K562 (cell line): ENCODE results near the gene EOMES. TPM values are rescaled to one million over a fixed set of nuclear protein-coding genes. Genes with fewer than 3 reads are reported as not detected.

ENCODE experiments used
- ATAC-seq: fragments of 200-7000 bp; cut with Tn5 transposase; 3 replicates; pipeline ENCODE4 v1.9.1; 2020; ENCODE audit warnings: moderate library complexity
- BruUV-seq: library from RNA; stranded (reverse); fragments of 400-500 nt; replicated peaks from 2 replicates; lab custom pipeline; 2021; lab: Mats Ljungman, UMichigan
- CTCF ChIA-PET: fragments of 300-600 bp; formaldehyde crosslinking; extraction: SDS; loops from one replicate; lab custom pipeline; 2021; ENCODE audit warnings: low intra/inter-chr PET ratio; lab: Yijun Ruan, JAX
- POLR2A ChIA-PET: fragments of 300-600, 350-650 bp; sonication (Branson Sonifier 250); formaldehyde crosslinking; extraction: SDS; loops from one replicate; lab custom pipeline; 2021; ENCODE audit warnings: antibody characterized with exemption, inconsistent platforms; lab: Yijun Ruan, JAX
- DNase-seq, 4 experiments: peaks; one replicate each; pipeline versions ENCODE4 v3.0.0 to v3.0.0-alpha.2; 2011 to 2018; ENCODE audit warnings: low spot score in 3 of 4, mixed read lengths in 3 of 4; ENCODE audit errors: extremely low read depth in 1 of 4
- FAIRE-seq: peaks from 2 replicates; lab custom pipeline; 2011; peaks lifted over from hg19 to GRCh38; lab: Jason Lieb, UNC
- H2AFZ ChIP-seq: 2 replicates; pipeline ENCODE4 v1.6.0; 2011; ENCODE audit warnings: low read depth, low read length, control low read depth, inconsistent platforms
- H3K27ac ChIP-seq: fragments of 200-600 bp; 3 replicates; pipeline ENCODE4 v1.8.0; 2011; ENCODE audit warnings: low read depth, mild to moderate bottlenecking, control low read depth, inconsistent platforms, low read length, moderate library complexity, mixed read lengths; ENCODE audit errors: extremely low read depth
- H3K27me3 ChIP-seq, 2 experiments: fragments of 300-600 bp in 1 of 2; 2 replicates in 1 of 2; 3 replicates in 1 of 2; pipeline versions ENCODE4 v1.6.0 to v1.8.0; 2011; ENCODE audit warnings: inconsistent platforms in 2 of 2, low read length in 2 of 2, mild to moderate bottlenecking in 1 of 2, mixed read lengths in 1 of 2, moderate library complexity in 1 of 2; ENCODE audit not compliant: control insufficient read depth in 2 of 2, insufficient read depth in 2 of 2
- H3K36me3 ChIP-seq: fragments of 300-600 bp; 3 replicates; pipeline ENCODE4 v1.8.0; 2011; ENCODE audit warnings: mild to moderate bottlenecking, low read length, inconsistent platforms; ENCODE audit not compliant: control insufficient read depth, insufficient read depth
- H3K4me1 ChIP-seq, 2 experiments: fragments of 200-600 bp in 1 of 2; replicated peaks in 1 of 2; 2 replicates in 1 of 2; 3 replicates in 1 of 2; pipeline versions ENCODE4 v1.5.1 to v1.8.0; 2011; ENCODE audit warnings: inconsistent platforms in 2 of 2, low read length in 2 of 2, mild to moderate bottlenecking in 1 of 2, mixed read lengths in 1 of 2, moderate library complexity in 1 of 2; ENCODE audit not compliant: control insufficient read depth in 2 of 2, insufficient read depth in 2 of 2
- H3K4me2 ChIP-seq: 2 replicates; pipeline ENCODE4 v1.6.1; 2011; ENCODE audit warnings: low read length, control low read depth, inconsistent platforms, mixed read lengths; ENCODE audit not compliant: insufficient read depth
- H3K4me3 ChIP-seq: fragments of 200-600 bp; sonication (generic), shearing (Covaris generic); 2 replicates; pipeline ENCODE4 v1.5.1; 2016; ENCODE audit warnings: control low read depth, inconsistent platforms
- H3K79me2 ChIP-seq: fragments of 200-600 bp; 3 replicates; pipeline ENCODE4 v1.8.0; 2011; ENCODE audit warnings: low read length, inconsistent platforms; ENCODE audit not compliant: control insufficient read depth, insufficient read depth
- H3K9ac ChIP-seq, 2 experiments: 2 replicates each; pipeline versions ENCODE4 v1.6.0 to v1.6.1; 2011; ENCODE audit warnings: low read depth in 2 of 2, low read length in 2 of 2, control low read depth in 1 of 2, inconsistent platforms in 1 of 2, mild to moderate bottlenecking in 1 of 2, mixed read lengths in 1 of 2; ENCODE audit not compliant: insufficient read depth in 1 of 2
- H3K9me1 ChIP-seq: one replicate; pipeline ENCODE4 v1.6.0; 2011; ENCODE audit warnings: inconsistent platforms, mild to moderate bottlenecking, low read length, moderate library complexity; ENCODE audit not compliant: control insufficient read depth, insufficient read depth
- H3K9me3 ChIP-seq: replicated peaks from 2 replicates; pipeline ENCODE4 v1.5.1; 2011; ENCODE audit warnings: low read depth, low read length, inconsistent platforms; ENCODE audit not compliant: control insufficient read depth, insufficient read depth
- H4K20me1 ChIP-seq: replicated peaks from 2 replicates; pipeline ENCODE4 v1.6.1; 2011; ENCODE audit warnings: low read length, inconsistent platforms, mixed read lengths; ENCODE audit not compliant: control insufficient read depth, insufficient read depth
- ESRRA ChIP-seq: fragments of 450-650 bp; IDR thresholded peaks from 2 replicates; pipeline ENCODE4 v1.6.1; 2014; ENCODE audit warnings: low read depth, mild to moderate bottlenecking, moderate library complexity, borderline replicate concordance
- GMEB1 ChIP-seq: fragments of 250-450 bp; sonication (Bioruptor Pico); IDR thresholded peaks from 2 replicates; pipeline ENCODE4 v1.4.0; 2020; ENCODE audit warnings: mild to moderate bottlenecking
- KAT8 ChIP-seq: fragments of 450-650 bp; IDR thresholded peaks from 2 replicates; pipeline ENCODE4 v1.6.1; 2016; ENCODE audit warnings: low read depth, mild to moderate bottlenecking
- MLLT1 ChIP-seq, 2 experiments: fragments of 450-650 bp; IDR thresholded peaks; 2 replicates each; pipeline ENCODE4 v1.6.1; 2016
- SMAD4 ChIP-seq: fragments of 250-450 bp; sonication (Bioruptor Pico); conservative IDR thresholded peaks from 2 replicates; pipeline ENCODE4 v1.8.0; 2021; ENCODE audit warnings: inconsistent platforms, mild to moderate bottlenecking, moderate library complexity
- STAT6 ChIP-seq: sonication (generic); formaldehyde crosslinking; IDR thresholded peaks from 2 replicates; pipeline ENCODE4 v1.8.1; 2023; ENCODE audit warnings: mild to moderate bottlenecking, missing genetic modification reagents
- WGBS: fragments of 100-300 bp; shearing (Covaris generic); methylation state at CpG from one replicate; pipeline ENCODE4 v1.1.6; 2016; ENCODE audit warnings: low coverage, mixed read lengths; ENCODE audit not compliant: insufficient coverage; ENCODE audit errors: missing lambda C conversion rate; 5-methylcytosine and 5-hydroxymethylcytosine counted together
- in situ Hi-C: fragments of 300-500 bp; cut with MboI; formaldehyde crosslinking; loops from 4 replicates; pipeline ENCODE4 v1.15.0; 2018; ENCODE audit warnings: inconsistent platforms, mixed read lengths
- intact Hi-C: fragments of 100-400 bp; cut with micrococcal nuclease; formaldehyde crosslinking; loops from 2 replicates; pipeline ENCODE4 v1.14.2; 2022
- polyA plus RNA-seq, 8 experiments: library from polyadenylated mRNA; depleted of rRNA in 4 of 8; stranded (reverse) in 5 of 8; unstranded in 3 of 8; fragments of >200 nt; fragmentation: Nextera tagmentation in 2 of 8; fragmentation: Illumina TruSeq in 1 of 8; extraction: Ambion mirVana in 2 of 8; extraction: Trizol in 1 of 8; gene quantifications; 2 replicates each; pipeline versions ENCODE4 v1.2.1 to v1.2.3, GENCODE V29; 2011 to 2014; ENCODE audit warnings: inconsistent platforms in 1 of 8, missing spikeins in 1 of 8
- total RNA-seq, 7 experiments: library from RNA; depleted of rRNA in 6 of 7; stranded (reverse); fragments of >200 nt in 6 of 7; fragmentation: Illumina TruSeq in 2 of 7; extraction: Trizol in 2 of 7; gene quantifications; 2 replicates each; pipeline versions ENCODE4 v1.2.1 to v1.2.3, GENCODE V29; 2011 to 2021; ENCODE audit warnings: low replicate concordance in 1 of 7

EOMES gene
- total and polyA plus RNA-seq, 9 of the 15 experiments (the other 6 are each of a cell fraction or from before 2014, with no cell fraction given): 0.07 TPM; not detected in 8

GRCh38 chr3:27730774-27731659 is 8.9 kb upstream of the EOMES start:
- in situ Hi-C loops: no loop called here

More at GRCh38 chr3:27730774-27731659, 8.9 kb upstream of the EOMES start:
- Histone ChIP-seq H3K9me1 (no peaks in the 10 kb centered on the region), H3K9me3 (no peaks in the 10 kb centered on the region), H3K79me2 (no peaks in the 10 kb centered on the region), H3K4me2 (no peak overlapping the region), H3K9ac (no peak overlapping the region), H3K27ac (no peak overlapping the region), H3K36me3 (no peaks in the 10 kb centered on the region), H2AFZ (no peak overlapping the region), H3K27me3 (peaks cover 15 to 30% of the 10 kb centered on the region in 2 experiments; a peak in 3 of 5 replicates), H4K20me1 (no peaks in the 10 kb centered on the region), H3K4me1 (0 out of 5 replicates have a peak, but pooled peaks cover 0 to 4% of the 10 kb centered on the region in 2 experiments), H3K4me3 (no peak overlapping the region)
- WGBS: 6% methylated on average over 31 of the region's 31 CpGs
- no TSS peak for BruUV-seq
- FAIRE-seq (no peak), ATAC-seq (no peak), DNase-seq (no peak)
- intact Hi-C loops: no loop called here
- POLR2A ChIA-PET: interaction anchor here (0.8 kb wide), 1 partner anchor 99 kb away, joined by 4 read pairs; no protein-coding TSS in a partner anchor
- TF ChIP-seq KAT8 (no peak), SMAD4 (CRISPR knock-in tag) (no peak), GMEB1 (no peak), ESRRA (no peak), MLLT1 (IDR thresholded peaks at IDR 0.05) (no peak), STAT6 (CRISPR knock-in tag) (no peak)
- CTCF ChIA-PET: no interaction called here
